GM18909 (cell line): ENCODE results near the gene MAP3K8.

ENCODE experiments used
- ATAC-seq: cut with Tn5 transposase; IDR thresholded peaks from one replicate; pipeline ENCODE4 v1.9.1; 2021; ENCODE audit warnings: mild to moderate bottlenecking; ENCODE audit not compliant: unreplicated experiment, poor library complexity

Gene MAP3K8

GRCh38 chr10:30510932-30511700 lies 77.1 kb downstream of the MAP3K8 start:
- ATAC-seq, result peak; percentile 37
